Transverse colon (tissue), 4 donors: ENCODE results near the gene BIK.

Experiments
- POLR2A ChIP-seq: fragments of 450-650 bp; IDR thresholded peaks from one replicate; pipeline ENCODE4 v1.6.1; 2016; ENCODE audit warnings: antibody characterized with exemption, mild to moderate bottlenecking, moderate library complexity
- POLR2AphosphoS5 ChIP-seq, 3 donors: sonication (generic); formaldehyde crosslinking; IDR thresholded peaks; one replicate each; pipeline ENCODE4 v1.6.1; 2016; ENCODE audit warnings: antibody characterized with exemption in 3 of 3
- TF ChIP-seq, protein P1 (sequence below), 5 experiments: fragments of 200-600 bp in 3 of 5; fragments of 450-650 bp in 2 of 5; sonication (generic) in 3 of 5; IDR thresholded peaks; 1 replicate in 2 of 5; 2 replicates in 3 of 5; pipeline ENCODE4 v1.5.1; 2016 to 2017; ENCODE audit warnings: antibody characterized with exemption in 5 of 5, inconsistent platforms in 3 of 5, mild to moderate bottlenecking in 2 of 5, moderate library complexity in 1 of 5

DNA sequence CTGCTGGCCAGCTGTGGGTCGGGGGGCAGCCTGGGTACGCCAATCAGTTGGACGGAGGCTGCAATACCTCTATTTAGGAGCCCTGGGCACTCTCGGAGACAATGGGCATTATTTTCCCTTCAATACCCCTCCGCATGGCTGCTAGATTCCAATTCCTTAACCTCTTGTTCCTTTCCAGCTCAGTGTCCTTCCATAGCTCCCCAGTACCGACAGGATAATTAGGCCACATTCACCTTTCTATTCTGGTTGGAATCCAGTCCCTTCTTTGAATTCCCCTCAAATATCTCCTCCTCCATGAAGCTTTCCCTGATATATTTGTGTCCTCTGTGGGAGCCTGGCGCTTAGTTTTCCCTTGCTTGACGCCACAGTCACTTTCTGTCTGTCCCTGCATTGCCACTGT lies 4.2 kb upstream of the BIK start:
- TF ChIP-seq, protein P1, sequence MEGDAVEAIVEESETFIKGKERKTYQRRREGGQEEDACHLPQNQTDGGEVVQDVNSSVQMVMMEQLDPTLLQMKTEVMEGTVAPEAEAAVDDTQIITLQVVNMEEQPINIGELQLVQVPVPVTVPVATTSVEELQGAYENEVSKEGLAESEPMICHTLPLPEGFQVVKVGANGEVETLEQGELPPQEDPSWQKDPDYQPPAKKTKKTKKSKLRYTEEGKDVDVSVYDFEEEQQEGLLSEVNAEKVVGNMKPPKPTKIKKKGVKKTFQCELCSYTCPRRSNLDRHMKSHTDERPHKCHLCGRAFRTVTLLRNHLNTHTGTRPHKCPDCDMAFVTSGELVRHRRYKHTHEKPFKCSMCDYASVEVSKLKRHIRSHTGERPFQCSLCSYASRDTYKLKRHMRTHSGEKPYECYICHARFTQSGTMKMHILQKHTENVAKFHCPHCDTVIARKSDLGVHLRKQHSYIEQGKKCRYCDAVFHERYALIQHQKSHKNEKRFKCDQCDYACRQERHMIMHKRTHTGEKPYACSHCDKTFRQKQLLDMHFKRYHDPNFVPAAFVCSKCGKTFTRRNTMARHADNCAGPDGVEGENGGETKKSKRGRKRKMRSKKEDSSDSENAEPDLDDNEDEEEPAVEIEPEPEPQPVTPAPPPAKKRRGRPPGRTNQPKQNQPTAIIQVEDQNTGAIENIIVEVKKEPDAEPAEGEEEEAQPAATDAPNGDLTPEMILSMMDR (IDR thresholded peaks at IDR 0.05) = no peak
- TF ChIP-seq POLR2A (no peak), POLR2AphosphoS5 (IDR thresholded peaks at IDR 0.05) (no peak)
